ENCODE data around the gene ITPRIPL1. TPM values are rescaled to one million over a fixed set of nuclear protein-coding genes. Genes with fewer than 3 reads are reported as not detected.

The ITPRIPL1 gene
- total RNA-seq, 2 experiments from 2014 or later = 8.1 to 13.5 TPM

- no peaks in the 10 kb centered on the region for H4K20me1 ChIP-seq (ENCODE audit: insufficient read depth, low read length)
- intact Hi-C loops (cut with micrococcal nuclease; ENCODE audit: unreplicated experiment) = no loop called here
- DNase-seq (ENCODE audit: low spot score) = no peak
- H3K4me3 ChIP-seq (ENCODE audit: low read depth, low read length, poor library complexity, severe bottlenecking) = peak overlapping the region; percentile 15
- H3K4me2 ChIP-seq (ENCODE audit: low read length) = peak overlapping the region; percentile 77
- no peaks in the 10 kb centered on the region for H3K9me2 ChIP-seq (ENCODE audit: insufficient read depth, low read length)
- TF ChIP-seq EZH2phosphoT487 (IDR thresholded peaks at IDR 0.05; ENCODE audit: borderline replicate concordance, low read depth, low read length) = no peak
- no peak for TF ChIP-seq CTCF (conservative IDR thresholded peaks at IDR 0.05; ENCODE audit: low read length)
- no peak overlapping the region for H2AFZ ChIP-seq (ENCODE audit: low read length)
- ChIA-PET CTCF (ENCODE audit: unreplicated experiment) (no interaction called here), POLR2A (interaction anchor here (0.6 to 4.7 kb wide), 5 partner anchors 13 to 186 kb away, joined by 3 to 39 read pairs (median 4); partner anchors contain the start of genes NCAPH and SNRNP200)
- H3K79me2 ChIP-seq (ENCODE audit: insufficient read depth, low read depth, low read length) = no peaks in the 10 kb centered on the region
- no peak overlapping the region for H3K27ac ChIP-seq (ENCODE audit: low read depth, low read length, poor library complexity, severe bottlenecking)
- BruUV-seq (replicated peaks) = no TSS peak
- peaks cover 54% of the 10 kb centered on the region for H3K4me1 ChIP-seq (ENCODE audit: insufficient read depth, low read length, poor library complexity, severe bottlenecking)
- H3K36me3 ChIP-seq (ENCODE audit: insufficient read depth, low read length) = no peaks in the 10 kb centered on the region
- H3K9me3 ChIP-seq (ENCODE audit: low read length) = no peaks in the 10 kb centered on the region
These were observed 6.4 kb upstream of the ITPRIPL1 start for GRCh38 chr2:96318723-96319122.

- H3K9me3 ChIP-seq (ENCODE audit: low read length) = no peaks in the 10 kb centered on the region
- TF ChIP-seq EZH2phosphoT487 (IDR thresholded peaks at IDR 0.05; ENCODE audit: borderline replicate concordance, low read depth, low read length) (no peak), CTCF (conservative IDR thresholded peaks at IDR 0.05; ENCODE audit: low read length) (no peak)
- CTCF ChIA-PET (ENCODE audit: unreplicated experiment) = no interaction called here
- POLR2A ChIA-PET = interaction anchor here (0.9 to 4.7 kb wide), 4 partner anchors 14 to 29 kb away, joined by 3 to 39 read pairs (median 17); partner anchors contain the start of genes NCAPH and SNRNP200
- H3K9me2 ChIP-seq (ENCODE audit: insufficient read depth, low read length) = no peaks in the 10 kb centered on the region
- DNase-seq (ENCODE audit: low spot score) = no peak
- peaks cover 56% of the 10 kb centered on the region for H3K4me1 ChIP-seq (ENCODE audit: insufficient read depth, low read length, poor library complexity, severe bottlenecking)
- BruUV-seq (replicated peaks) = no TSS peak
- peak overlapping the region; percentile 77 for H3K4me2 ChIP-seq (ENCODE audit: low read length)
- no peaks in the 10 kb centered on the region for H4K20me1 ChIP-seq (ENCODE audit: insufficient read depth, low read length)
- H3K36me3 ChIP-seq (ENCODE audit: insufficient read depth, low read length) = no peaks in the 10 kb centered on the region
- H2AFZ ChIP-seq (ENCODE audit: low read length) = no peak overlapping the region
- no peak overlapping the region for H3K27ac ChIP-seq (ENCODE audit: low read depth, low read length, poor library complexity, severe bottlenecking)
- H3K4me3 ChIP-seq (ENCODE audit: low read depth, low read length, poor library complexity, severe bottlenecking) = peak overlapping the region; percentile 15
- intact Hi-C loops (cut with micrococcal nuclease; ENCODE audit: unreplicated experiment) = no loop called here
- no peaks in the 10 kb centered on the region for H3K79me2 ChIP-seq (ENCODE audit: insufficient read depth, low read depth, low read length)
These were observed 5.7 kb upstream of the ITPRIPL1 start for GRCh38 chr2:96319396-96319795.

GRCh38 chr2:96320326-96320725, 4.8 kb upstream of the ITPRIPL1 start:
- Histone ChIP-seq H3K9me3 (ENCODE audit: low read length) (no peaks in the 10 kb centered on the region), H3K4me2 (ENCODE audit: low read length) (peak overlapping the region; percentile 77), H3K9me2 (ENCODE audit: insufficient read depth, low read length) (no peaks in the 10 kb centered on the region), H3K4me3 (ENCODE audit: low read depth, low read length, poor library complexity, severe bottlenecking) (peak overlapping the region; percentile 70), H4K20me1 (ENCODE audit: insufficient read depth, low read length) (no peaks in the 10 kb centered on the region), H3K4me1 (ENCODE audit: insufficient read depth, low read length, poor library complexity, severe bottlenecking) (peaks cover 61% of the 10 kb centered on the region), H3K36me3 (ENCODE audit: insufficient read depth, low read length) (no peaks in the 10 kb centered on the region), H2AFZ (ENCODE audit: low read length) (no peak overlapping the region), H3K27ac (ENCODE audit: low read depth, low read length, poor library complexity, severe bottlenecking) (no peak overlapping the region), H3K79me2 (ENCODE audit: insufficient read depth, low read depth, low read length) (no peaks in the 10 kb centered on the region)
- TF ChIP-seq EZH2phosphoT487 (IDR thresholded peaks at IDR 0.05; ENCODE audit: borderline replicate concordance, low read depth, low read length) = no peak
- TF ChIP-seq CTCF (conservative IDR thresholded peaks at IDR 0.05; ENCODE audit: low read length) = no peak
- CTCF ChIA-PET (ENCODE audit: unreplicated experiment) = no interaction called here
- no peak for DNase-seq (ENCODE audit: low spot score)
- POLR2A ChIA-PET = interaction anchor here (0.7 to 4.7 kb wide), 7 partner anchors 9 to 30 kb away, joined by 3 to 39 read pairs (median 4); partner anchors contain the start of genes NCAPH and SNRNP200
- BruUV-seq (replicated peaks) = TSS peak; percentile 78
- intact Hi-C loops (cut with micrococcal nuclease; ENCODE audit: unreplicated experiment) = loop anchor here (5.0 kb wide), 1 partner anchor 113 kb away; the partner anchor contains the start of gene STARD7
